Islet precursor cell (in vitro differentiated cells): ENCODE results near the gene CENPA.
A peak's percentile ranks its signal among the peaks of the same experiment; 100 is the strongest.
"Not testable (repeated sequence)": the region's sequence is repeated elsewhere in the genome, so short reads cannot be mapped to it uniquely, and the experiment has no call there.

Experiments used
- DNase-seq: peaks from one replicate; pipeline ENCODE4 v3.0.0-alpha.2; 2018

CENPA gene

DNA sequence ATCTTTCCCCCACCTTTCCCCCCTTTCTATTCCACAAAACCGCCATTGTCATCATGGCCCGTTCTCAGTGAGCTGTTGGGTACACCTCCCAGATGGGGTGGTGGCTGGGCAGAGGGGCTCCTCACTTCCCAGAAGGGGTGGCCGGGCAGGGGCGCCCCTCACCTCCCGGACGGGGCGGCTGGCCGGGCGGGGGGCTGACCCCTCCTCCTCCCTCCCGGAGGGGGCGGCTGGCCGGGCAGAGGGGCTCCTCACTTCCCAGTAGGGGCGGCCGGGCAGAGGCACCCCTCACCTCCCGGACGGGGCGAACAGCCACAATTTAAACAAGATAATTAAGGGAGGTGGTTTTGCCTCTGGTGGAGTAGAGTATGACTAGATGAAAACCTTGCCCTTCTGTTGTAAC, 9.3 kb downstream of the CENPA start:
- not testable (repeated sequence) for DNase-seq

DNA sequence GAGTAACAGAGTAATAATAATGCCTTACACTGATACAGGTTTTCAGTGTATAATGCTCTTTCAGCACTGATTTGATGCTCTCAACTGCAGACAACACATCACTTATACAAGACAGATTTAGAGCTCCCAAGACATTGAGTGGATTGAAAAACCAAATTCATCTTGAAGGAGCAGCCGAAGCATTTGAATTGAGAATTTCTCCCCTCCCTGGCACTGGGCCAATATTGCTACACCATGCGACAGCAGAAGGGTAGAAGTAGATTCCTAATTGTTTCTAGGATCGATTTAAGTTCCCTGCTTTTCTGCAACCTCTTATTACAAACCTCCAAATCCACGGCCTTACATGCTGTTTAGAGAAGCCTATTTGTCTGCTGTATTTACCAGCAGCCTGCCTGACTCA, 15.5 kb downstream of the CENPA start:
- no peak for DNase-seq

DNA sequence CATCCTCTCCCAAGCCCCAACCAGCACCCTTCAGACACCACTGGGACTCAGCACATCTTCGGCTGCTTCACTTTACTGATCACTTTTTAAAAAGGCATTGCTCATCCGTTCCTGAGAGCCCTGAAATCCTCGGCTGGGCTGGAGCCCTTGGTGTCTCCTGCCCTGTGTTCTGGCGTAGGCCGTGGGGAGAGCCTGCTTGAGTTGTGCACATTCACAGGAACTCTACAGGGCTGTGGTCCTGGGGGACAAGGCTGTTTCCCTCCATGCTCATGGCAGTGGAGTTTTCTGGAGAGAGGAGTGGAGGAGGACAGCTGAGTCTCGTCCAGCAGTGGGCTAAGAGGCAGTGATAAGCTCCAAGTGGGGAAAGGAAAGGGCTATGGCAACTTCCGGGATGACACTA, 15.9 kb downstream of the CENPA start:
- no peak for DNase-seq

DNA sequence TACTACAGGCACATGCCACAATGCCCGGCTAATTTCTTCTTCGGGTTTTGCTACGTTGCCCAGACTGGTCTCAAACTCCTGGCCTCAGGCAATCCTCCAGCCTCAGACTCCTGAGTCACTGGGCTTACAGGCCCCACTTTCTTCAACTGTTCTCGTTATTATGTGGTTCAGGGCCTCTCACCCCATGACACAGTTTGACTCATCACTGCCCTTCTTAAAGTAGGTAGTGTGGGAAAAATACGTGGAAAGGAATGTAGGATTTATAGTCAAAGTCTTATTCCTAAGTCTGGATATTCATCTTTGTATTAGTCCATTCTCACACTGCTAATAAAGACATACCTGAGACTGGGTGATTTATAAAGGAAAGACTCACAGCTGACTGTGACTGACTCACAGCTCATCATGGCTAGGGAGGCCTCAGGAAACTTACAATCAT, 19.4 kb downstream of the CENPA start:
- peak; percentile 90 for DNase-seq

DNA sequence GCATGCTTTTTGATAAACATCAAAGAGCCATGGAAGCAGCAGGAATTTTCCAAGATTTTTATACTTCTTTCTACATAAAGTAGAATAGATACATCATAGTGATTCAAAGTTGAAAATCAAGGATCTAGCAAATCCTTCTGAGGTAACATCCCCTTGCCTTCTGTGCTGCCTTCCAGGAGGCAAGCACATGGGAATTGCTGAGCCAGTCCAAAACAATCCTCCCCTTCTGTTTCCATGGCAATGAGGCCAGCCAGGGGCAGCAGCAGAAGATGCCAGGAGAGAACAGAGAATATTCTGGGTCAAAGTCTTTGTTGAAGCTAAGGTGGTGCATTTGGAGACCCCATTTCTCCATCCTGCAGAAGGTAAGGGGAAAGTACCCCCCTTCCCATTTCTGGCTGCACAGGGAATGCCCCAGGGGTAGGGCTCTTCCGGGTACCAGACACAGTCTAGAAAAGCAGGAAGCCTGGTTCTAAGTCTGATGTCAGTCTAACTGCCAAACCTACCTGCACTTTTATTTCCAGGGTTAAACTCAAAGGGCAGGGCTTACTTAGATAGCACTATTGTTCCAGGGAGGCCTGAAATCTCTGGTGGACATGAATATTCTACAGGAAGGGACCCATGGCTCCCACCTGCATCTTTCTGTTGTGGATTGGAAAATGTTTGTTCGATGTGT, 22.1 kb downstream of the CENPA start:
- DNase-seq, result no peak

DNA sequence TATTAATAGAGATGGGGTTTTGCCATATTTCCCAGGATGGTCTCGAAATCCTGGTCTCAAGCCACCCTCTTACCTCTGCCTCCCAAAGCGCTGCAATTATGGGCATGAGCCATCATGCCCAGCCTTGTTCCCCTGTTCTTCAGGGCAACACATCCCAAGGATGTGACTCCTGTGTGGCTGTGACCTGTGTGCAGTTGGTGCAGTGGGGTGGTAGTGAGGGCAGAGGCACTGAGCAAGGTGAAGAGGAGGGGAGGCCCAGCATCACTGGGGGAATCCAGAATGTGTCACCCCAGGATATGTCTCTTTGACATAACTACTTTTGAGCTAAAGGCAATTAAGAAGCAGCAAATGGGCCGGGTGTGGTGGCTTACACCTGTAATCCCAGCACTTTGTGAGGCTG, 23.4 kb downstream of the CENPA start:
- DNase-seq, result no peak

DNA sequence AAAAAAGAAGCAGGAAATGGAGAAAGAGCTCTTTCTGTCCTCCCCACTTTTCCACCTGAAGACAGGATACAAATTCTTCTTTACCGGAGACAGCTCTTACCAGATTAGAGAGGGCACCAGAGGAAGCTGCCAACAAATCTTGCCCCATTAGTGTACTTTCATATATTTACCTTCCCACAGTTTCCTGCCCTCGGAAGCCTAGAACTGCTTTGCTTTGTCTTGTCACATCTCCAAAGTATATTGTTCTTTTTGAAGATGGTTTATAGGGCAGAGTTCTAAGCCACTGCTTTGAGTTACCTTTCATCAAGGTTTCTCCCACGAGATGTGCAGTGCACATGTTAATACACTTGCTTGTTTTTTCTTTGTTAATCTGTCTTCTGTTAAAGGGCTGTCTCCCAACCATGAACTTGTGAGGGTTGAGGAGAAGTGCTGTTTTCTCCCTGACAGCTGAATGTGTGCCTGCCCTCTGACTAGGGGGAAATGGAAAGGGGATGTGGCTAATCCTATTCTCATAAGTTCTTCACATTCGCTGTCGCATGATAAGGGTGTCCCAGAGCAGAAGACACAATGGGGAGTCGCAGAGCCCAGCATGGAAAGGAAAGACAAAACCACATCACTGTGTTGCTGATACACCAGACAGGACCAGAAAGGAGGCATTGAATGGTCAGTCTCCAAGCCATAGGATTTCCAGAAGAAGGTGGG, 24.2 kb downstream of the CENPA start:
- DNase-seq, result no peak

DNA sequence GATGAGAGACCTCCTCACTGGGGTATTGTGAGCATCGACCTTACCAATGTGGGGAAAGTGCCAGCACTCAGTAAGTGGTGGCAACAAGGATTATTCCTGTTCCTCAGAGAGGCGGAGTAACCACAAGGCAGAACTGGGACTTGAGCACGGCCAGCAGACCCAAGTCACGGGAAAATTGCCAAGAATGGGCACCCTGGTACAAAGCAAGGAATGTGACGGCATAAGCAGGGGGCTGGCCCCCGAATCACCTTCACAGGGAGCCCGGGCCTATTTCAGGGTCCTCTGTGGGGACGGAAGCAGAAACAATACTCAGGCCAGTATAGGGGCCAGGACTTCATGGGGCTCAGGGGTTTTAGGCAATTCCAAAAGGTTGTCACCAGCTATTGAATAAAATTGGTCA, 25.4 kb downstream of the CENPA start:
- DNase-seq, result no peak

DNA sequence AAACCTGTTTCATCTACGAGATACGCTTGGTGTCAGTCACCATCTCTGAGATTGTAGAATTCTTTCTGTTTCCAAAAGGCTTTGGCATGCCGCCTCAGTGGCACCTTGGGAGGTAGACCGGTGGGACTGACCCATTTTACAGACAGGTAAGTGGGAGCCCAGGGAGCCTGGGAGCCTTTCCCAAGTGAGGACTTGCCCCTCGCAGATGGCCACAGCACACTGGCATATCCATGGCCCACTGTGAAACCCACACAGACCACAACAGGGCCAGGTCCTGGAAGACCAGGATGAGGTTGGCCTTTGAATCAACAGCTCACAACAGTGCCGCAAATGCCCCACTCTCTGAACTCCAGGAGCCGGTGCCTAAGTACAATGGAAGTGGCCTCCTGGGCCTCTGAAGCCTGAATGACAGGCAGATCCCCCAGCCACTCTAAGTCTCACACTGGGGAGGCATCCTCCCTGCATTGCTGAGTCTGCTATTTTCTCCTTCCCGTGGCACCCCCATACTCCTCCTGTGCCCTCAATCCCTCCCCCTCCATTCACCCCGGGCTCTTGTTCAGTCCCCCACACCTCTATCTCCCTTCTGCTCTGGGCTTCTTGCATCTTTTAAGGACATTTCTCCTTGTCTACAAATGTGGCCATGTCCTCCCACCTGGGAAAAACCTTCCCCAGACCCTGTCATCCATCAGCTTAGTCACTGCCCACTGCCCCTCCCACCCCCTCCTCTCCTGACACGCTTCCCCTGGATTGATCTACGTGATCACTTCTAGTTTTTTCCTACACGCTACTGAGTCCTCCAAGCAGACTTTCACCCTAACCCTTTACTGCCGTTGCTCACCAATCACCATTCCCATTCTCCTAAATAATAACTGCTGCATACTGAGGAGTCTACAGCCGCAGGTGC, 26.2 kb downstream of the CENPA start:
- no peak for DNase-seq

DNA sequence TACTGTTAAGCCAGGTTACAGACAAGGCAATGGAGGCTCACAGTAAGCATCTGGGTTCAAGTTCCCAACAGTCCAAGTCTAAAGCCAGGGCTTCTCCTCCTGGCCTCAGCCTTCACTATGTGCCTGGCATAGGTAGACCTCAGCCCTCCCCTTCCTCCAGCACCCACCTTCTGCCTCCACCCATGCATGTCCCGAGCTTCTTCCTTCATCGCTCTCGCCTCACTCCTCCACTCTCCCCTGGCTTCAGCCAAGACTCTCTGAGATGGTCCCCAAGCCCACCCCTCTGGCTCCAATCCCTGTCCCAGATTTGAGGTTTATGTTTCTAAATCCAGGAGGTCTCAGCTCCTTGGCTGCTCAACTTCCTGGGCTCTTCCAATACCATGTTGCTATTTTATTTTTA, 26.9 kb downstream of the CENPA start:
- no peak for DNase-seq

DNA sequence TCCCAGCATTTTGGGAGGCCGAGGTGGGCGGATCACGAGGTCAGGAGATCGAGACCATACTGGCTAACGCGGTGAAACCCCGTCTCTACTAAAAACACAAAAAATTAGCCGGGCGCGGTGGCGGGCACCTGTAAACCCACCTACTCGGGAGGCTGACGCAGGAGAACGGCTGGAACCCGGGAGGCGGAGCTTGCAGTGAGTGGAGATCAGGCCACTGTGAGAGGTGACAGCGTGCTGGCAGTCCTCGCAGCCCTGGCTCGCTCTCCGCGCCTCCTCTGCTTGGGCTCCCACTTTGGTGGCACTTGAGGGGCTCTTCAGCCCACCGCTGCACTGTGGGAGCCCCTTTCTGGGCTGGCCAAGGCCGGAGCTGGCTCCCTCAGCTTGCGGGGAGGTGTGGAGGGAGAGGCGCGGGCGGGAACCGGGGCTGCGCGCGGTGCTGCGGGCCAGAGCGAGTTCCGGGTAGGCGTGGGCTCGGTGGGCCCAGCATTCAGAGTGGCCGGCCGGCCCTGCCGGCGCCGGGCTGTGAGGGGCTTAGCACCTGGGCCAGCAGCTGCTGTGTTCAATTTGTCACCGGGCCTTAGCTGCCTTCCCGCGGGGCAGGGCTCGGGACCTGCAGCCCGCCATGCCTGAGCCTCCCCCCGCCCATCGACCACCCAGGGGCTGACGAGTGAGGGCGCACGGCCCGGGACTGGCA, 28.4 kb downstream of the CENPA start:
- DNase-seq, result not testable (repeated sequence)

DNA sequence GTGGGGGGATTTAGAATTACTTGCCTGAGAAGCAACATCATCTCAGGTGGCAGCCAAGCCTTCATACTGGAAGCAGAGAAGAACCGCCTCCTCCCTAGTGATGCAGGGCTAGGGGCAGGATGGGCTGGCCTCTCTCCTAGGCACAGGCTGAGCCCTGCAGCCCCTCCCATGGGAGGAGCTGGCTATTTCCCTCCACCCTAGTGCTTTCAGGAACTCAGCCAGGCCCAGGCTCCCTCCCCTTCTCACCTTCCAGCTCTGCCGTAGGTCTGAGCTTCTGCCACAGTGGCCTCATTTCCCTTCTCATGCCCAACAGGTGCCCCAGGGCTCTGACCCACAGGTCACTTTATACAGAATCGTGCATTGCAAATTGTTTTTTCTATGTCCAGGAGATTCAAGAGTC, 31.0 kb downstream of the CENPA start:
- no peak for DNase-seq

DNA sequence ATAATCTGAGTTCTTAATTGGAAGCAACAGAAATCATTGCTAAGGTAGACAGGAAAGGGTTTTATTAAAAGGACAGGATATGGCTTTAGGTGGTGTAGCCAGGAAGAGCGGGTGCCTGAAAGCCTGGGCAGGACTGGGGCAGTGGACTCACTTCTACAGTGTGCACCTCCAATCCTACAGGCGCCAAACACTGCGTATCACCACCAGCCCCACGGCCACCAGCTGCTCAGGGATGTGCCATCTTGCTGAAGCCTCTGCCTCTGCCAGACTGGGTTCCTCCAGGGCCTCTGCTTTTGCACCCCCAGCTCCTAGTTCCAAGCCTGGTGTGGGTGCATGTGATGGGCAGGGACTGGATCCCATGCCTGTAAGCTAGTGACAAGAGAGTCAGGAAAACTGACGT, 32.4 kb downstream of the CENPA start:
- no peak for DNase-seq

DNA sequence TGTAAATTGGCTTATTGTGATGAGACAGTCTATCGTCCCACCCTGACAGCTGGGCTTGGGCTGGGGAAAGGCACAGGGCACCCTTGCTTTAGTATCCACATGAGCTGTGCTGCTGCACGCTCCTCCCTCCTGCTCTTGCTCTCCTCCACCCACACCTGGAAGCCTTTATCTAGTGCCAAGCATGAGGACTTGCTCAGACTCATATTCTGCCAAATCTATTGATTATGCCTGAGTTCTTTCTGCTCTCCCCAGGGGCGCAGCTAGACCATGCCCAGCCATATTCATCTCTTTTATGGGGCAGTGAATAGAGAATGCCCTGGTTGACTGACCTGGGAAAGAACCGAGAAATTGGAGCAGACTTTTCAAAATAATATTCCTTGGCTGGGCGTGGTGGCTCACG, 33.1 kb downstream of the CENPA start:
- no peak for DNase-seq

DNA sequence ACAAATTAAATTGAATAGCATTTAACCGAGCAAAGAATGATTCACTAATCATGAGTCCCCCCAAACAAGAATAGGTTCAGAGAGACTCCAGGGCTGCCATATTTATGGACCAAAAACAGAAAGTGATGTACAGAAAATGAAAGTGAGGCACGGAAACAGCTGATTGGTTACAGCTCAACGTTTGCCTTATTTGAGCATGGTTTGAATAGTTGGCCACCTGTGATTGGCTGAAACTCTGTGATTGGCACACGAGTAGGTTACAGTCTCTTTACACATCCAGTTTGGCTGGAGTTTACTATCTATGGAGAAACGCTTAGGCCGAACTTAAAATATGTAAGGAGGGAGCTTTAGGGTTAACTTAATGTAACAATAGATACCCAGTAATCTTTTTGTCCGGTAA, 35.1 kb downstream of the CENPA start:
- no peak for DNase-seq

DNA sequence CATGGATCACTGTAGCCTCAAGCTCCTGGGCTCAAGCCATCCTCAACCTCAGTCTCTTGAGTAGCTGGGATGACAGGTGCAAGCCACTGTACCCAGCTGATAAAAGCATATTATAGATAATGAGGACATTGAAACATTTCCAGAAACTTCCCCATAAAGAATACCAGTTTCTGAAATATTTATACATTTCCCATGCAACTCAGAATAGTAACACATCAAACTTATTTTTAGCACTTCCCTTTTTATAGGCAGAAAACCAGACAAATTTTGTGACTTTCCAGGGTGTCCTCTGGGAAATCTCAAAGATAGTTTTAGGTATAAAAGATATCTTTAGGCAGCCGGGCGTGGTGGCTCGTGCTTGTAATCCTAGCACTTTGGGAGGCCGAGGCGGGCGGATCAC, 37.0 kb downstream of the CENPA start:
- no peak for DNase-seq

DNA sequence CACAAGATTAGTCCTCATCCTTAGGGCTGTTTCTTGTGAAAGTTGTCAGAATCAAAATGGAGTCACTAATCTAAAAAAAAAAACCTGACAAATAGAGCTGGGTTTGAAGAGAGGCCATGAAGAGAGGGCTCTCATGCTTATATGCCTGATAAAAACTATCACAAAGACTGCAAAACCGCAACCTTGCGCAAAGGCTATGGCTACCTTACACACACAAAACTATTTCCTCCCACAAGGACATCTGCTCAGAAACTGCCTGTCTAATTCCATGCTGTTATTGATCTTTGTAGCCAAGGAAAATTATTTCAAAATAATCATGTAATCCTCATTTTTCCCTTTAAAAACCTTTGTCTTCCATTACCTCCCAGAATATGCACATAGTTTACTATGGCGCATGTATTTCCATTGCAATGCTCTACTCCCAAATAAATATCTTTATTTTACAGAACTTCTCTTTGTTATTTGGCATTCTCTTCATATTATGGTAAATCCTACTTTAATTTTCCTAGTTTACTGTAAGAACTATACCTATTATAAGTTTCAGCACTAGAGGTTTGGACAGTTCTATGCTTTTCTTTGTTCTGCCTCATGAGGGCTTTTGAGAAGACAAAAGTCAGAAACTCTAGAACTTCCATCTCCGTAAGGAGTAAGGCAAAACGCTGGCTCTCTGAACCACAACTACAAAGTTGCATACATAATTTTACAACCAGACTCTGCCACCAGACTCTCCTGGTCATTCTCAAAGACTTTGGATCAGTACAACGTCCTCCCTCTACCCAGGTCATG, 52.5 kb downstream of the CENPA start:
- DNase-seq, result no peak

DNA sequence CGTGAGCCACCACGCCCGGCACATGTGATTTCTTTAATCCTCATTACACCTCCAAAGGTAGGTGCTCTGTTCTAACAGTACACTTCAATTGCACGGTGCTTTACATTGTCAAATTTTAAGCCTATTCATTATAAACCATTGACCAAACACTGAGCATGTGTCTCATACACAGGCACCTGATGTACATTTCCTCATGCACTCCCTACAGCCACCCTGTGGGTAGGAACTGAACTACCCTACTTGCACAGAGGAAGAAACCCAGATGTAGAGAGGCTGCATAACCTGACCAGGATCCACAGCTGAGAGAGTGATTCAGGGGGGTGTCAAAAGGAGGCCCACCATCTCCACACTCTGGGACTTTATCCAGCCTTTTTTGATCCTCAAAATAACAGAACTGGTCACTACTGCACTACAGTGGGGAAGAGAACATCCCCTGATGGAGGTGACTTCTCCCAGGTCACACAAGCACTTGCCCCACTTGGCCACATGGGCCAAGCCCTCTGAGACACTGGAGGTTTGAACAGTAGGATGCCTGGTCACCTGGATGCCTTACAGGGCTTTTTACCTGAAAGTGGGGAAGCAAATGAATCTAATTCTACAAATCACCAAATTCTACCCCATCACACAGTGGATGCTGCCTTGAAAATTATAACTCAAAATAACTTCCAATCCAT, 55.2 kb downstream of the CENPA start:
- DNase-seq, result no peak

DNA sequence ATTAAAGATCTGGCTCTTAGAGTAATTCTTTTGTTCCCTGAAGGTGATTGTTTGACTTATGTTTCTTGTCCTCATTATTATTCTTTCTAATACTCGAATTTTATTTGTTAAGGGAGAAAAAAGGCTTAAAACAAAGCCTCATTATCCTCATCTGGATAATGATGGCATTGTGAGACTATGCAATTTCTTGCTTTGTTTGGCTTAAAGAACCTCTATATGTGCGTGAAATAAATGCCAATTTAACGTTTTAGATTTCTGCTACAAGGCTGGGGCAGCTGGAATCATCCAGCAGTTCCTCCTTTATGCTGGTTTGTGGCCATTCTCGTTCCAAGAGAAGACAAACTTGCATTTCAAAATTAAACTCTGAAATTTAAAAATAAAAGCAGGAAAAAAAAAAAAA, 57.2 kb downstream of the CENPA start:
- DNase-seq, result no peak
